ENCODE measurements around the gene BNC2. TPM values are rescaled to one million over a fixed set of nuclear protein-coding genes. Genes with fewer than 3 reads are reported as not detected.

BNC2 gene
- total and polyA plus RNA-seq, 8 donors = 0.28 to 7.6 (median 0.99) TPM

DNA sequence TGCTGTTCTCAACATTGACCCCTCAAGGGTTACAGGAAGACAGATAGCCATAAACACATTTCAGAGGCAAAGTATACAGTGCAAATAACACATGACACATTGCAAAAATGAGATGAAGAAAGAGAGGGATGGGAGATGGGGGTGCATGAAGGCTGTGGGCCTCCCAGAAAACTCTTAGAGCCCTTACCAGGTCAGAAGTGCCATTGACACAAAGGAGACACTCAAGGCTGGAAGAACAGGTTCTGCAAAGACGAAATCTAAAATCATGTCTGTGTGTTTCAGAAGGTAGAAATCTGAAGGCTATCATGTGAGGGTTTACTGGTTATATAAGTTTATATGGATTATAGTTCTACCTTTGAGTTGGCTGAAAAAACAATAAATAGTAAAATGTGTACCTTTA, 318.8 kb downstream of the BNC2 start:
- intact Hi-C loops (cut with DNase I) = loop anchor here in 1 of 3 donors (10.0 kb wide), 1 partner anchor 63 kb away; no protein-coding TSS in a partner anchor
- no peak for DNase-seq
- Histone ChIP-seq H3K27ac (no peak overlapping the region), H3K27me3 (no peaks in the 10 kb centered on the region), H3K4me1 (no peaks in the 10 kb centered on the region), H3K4me3 (no peak overlapping the region), H3K9me3 (no peaks in the 10 kb centered on the region), H3K36me3 (no peaks in the 10 kb centered on the region)
- ATAC-seq = no peak
- no peak for FAIRE-seq
- TF ChIP-seq, protein P1, sequence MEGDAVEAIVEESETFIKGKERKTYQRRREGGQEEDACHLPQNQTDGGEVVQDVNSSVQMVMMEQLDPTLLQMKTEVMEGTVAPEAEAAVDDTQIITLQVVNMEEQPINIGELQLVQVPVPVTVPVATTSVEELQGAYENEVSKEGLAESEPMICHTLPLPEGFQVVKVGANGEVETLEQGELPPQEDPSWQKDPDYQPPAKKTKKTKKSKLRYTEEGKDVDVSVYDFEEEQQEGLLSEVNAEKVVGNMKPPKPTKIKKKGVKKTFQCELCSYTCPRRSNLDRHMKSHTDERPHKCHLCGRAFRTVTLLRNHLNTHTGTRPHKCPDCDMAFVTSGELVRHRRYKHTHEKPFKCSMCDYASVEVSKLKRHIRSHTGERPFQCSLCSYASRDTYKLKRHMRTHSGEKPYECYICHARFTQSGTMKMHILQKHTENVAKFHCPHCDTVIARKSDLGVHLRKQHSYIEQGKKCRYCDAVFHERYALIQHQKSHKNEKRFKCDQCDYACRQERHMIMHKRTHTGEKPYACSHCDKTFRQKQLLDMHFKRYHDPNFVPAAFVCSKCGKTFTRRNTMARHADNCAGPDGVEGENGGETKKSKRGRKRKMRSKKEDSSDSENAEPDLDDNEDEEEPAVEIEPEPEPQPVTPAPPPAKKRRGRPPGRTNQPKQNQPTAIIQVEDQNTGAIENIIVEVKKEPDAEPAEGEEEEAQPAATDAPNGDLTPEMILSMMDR (IDR thresholded peaks at IDR 0.05) = no peak
- 31 to 33% methylated on average over 1 of the region's 1 CpG for WGBS, 2 donors

GRCh38 chr9:16545639-16546038, 324.8 kb downstream of the BNC2 start:
- H3K27me3 ChIP-seq = no peaks in the 10 kb centered on the region
- no peak for DNase-seq
- FAIRE-seq = no peak
- H3K4me3 ChIP-seq = no peak overlapping the region
- no peak for ATAC-seq
- intact Hi-C loops (cut with DNase I) = no loop called here
- H3K27ac ChIP-seq = no peak overlapping the region
- H3K9me3 ChIP-seq = no peaks in the 10 kb centered on the region
- no peaks in the 10 kb centered on the region for H3K36me3 ChIP-seq
- 85 to 95% methylated on average over 3 of the region's 3 CpGs for WGBS, 2 donors
- TF ChIP-seq, protein P1 (IDR thresholded peaks at IDR 0.05) = no peak
- H3K4me1 ChIP-seq = no peaks in the 10 kb centered on the region

DNA sequence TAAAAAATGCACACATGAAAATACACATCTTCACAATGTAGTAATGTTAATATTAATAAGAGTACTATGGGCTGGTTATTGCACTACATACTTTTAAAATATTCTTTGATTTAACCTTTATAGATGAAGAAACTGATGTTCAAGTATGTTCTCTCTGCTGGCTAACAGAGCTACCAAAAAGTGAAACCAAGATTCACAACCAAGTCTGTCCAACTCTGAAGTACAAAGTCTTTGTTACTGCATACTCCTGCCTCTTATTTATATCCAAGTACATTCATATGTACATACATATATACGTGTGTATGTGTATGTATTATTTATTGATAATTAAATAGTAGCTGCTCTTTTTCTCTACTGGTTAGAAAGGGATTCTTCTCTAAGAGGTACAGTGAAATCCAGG, 325.6 kb downstream of the BNC2 start:
- no peaks in the 10 kb centered on the region for H3K4me1 ChIP-seq
- H3K27me3 ChIP-seq = no peaks in the 10 kb centered on the region
- intact Hi-C loops (cut with DNase I) = no loop called here
- H3K27ac ChIP-seq = no peak overlapping the region
- ATAC-seq (no peak), FAIRE-seq (no peak), DNase-seq (no peak)
- H3K4me3 ChIP-seq = no peak overlapping the region
- TF ChIP-seq, protein P1 (IDR thresholded peaks at IDR 0.05) = no peak
- no peaks in the 10 kb centered on the region for H3K9me3 ChIP-seq
- WGBS, 2 donors = 70 to 86% methylated on average over 1 of the region's 1 CpG
- no peaks in the 10 kb centered on the region for H3K36me3 ChIP-seq

DNA sequence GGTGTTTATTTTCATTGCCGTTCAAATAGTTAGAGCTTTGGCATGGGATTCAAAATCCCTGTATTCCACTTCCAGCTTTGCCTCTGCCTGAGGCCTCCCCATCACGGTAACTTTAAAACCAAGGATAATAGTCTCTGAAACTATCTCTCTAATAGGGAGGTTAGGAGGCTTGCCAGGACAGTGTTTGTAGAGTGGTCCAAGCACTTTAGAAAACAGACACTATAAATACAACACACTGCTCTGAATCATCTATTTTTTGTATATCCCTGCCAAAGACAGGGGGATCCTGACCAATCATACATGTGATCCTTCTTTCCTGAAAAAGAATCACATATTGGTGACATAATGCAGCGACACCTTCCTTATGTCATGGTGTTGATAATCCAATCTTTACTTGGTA, 326.8 kb downstream of the BNC2 start:
- H3K4me1 ChIP-seq = no peaks in the 10 kb centered on the region
- no peaks in the 10 kb centered on the region for H3K36me3 ChIP-seq
- H3K4me3 ChIP-seq = no peak overlapping the region
- ATAC-seq = no peak
- 69 to 74% methylated on average over 3 of the region's 3 CpGs for WGBS, 2 donors
- intact Hi-C loops (cut with DNase I) = no loop called here
- no peak for FAIRE-seq
- no peak for DNase-seq
- H3K9me3 ChIP-seq = no peaks in the 10 kb centered on the region
- TF ChIP-seq, protein P1 (IDR thresholded peaks at IDR 0.05) = no peak
- H3K27ac ChIP-seq = no peak overlapping the region
- H3K27me3 ChIP-seq = no peaks in the 10 kb centered on the region

DNA sequence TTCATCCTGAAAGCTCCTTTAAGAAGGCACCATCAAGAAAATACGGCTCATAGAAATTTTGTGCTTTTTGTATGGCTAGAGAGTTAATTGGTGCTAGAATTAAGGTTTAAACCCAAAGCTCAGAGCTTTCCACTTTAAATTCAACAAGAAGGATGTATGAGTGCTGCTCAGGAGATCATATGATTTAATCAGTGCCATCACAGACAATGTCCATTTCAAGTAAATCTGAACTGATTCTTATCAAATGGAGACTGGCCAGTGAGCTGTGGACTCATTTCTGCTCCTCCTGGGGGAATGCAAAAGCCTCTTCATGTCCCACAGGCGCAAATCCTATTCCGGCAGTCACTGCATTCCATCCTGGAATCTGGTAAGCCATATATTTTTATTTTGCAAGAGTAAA, 327.2 kb downstream of the BNC2 start:
- FAIRE-seq = no peak
- intact Hi-C loops (cut with DNase I) = no loop called here
- H3K27ac ChIP-seq = no peak overlapping the region
- no peaks in the 10 kb centered on the region for H3K36me3 ChIP-seq
- no peaks in the 10 kb centered on the region for H3K4me1 ChIP-seq
- H3K4me3 ChIP-seq = no peak overlapping the region
- 89 to 92% methylated on average over 3 of the region's 3 CpGs for WGBS, 2 donors
- ATAC-seq = no peak
- no peaks in the 10 kb centered on the region for H3K27me3 ChIP-seq
- no peaks in the 10 kb centered on the region for H3K9me3 ChIP-seq
- no peak for DNase-seq
- TF ChIP-seq, protein P1 (IDR thresholded peaks at IDR 0.05) = no peak
